Measurements from ENCODE around the gene STIM2.

- no peak for TF ChIP-seq POLR2AphosphoS5 (IDR thresholded peaks at IDR 0.05)
- no peak for TF ChIP-seq CTCF (IDR thresholded peaks at IDR 0.05)
Observed at GRCh38 chr4:27058819-27059406, 198.3 kb downstream of the STIM2 start.

Data from prostate gland (tissue), 2 donors.